ENCODE measurements around the gene SERPINB6. TPM values are rescaled to one million over a fixed set of nuclear protein-coding genes. Genes with fewer than 3 reads are reported as not detected.
A peak's percentile ranks its signal among the peaks of the same experiment; 100 is the strongest.

Gene SERPINB6
- total RNA-seq, 2 donors from 2014 or later, result 128 to 150 TPM

DNA sequence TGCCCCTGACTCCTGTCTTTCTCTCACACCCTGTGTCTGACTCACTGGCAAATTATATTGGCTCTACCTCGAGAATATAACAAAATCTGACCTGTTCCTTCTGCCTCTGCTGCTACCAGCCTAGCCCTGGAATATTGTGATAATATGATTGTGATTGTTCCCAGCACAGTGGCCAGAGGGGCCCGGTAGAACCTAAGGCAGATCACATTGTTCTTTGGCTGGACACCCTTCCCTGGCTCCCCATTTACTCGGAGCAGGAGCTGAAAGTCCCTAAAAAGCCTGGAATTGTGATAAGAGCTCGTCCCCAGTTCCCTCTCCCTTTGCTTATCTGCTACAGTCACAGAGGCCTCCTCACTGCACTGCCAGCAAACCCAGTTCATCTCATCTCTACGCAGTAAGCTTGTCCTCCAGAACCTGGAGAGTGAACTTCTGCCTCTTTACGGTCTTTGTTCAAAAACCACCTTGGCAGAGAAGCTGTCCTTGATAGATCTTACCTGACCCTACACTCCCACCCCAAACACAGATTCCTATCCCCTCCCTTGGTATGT lies 21.8 kb downstream of the SERPINB6 start:
- peaks cover 18% of the 10 kb centered on the region for H3K27me3 Mint-ChIP-seq (ENCODE audit: insufficient read depth)
- TF ChIP-seq, protein P1, sequence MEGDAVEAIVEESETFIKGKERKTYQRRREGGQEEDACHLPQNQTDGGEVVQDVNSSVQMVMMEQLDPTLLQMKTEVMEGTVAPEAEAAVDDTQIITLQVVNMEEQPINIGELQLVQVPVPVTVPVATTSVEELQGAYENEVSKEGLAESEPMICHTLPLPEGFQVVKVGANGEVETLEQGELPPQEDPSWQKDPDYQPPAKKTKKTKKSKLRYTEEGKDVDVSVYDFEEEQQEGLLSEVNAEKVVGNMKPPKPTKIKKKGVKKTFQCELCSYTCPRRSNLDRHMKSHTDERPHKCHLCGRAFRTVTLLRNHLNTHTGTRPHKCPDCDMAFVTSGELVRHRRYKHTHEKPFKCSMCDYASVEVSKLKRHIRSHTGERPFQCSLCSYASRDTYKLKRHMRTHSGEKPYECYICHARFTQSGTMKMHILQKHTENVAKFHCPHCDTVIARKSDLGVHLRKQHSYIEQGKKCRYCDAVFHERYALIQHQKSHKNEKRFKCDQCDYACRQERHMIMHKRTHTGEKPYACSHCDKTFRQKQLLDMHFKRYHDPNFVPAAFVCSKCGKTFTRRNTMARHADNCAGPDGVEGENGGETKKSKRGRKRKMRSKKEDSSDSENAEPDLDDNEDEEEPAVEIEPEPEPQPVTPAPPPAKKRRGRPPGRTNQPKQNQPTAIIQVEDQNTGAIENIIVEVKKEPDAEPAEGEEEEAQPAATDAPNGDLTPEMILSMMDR (conservative IDR thresholded peaks at IDR 0.05), result no peak
- no peaks in the 10 kb centered on the region for H3K4me1 ChIP-seq (ENCODE audit: control insufficient read depth, insufficient read depth, low read length)
- peak; percentile 17 for DNase-seq
- WGBS, 2 experiments (ENCODE audit: insufficient coverage in 1 of 2, insufficient read length in 1 of 2), result 91 to 96% methylated on average over 5 to 6 of the region's 6 CpGs
- H3K27ac Mint-ChIP-seq, result no peak overlapping the region
- H3K4me1 Mint-ChIP-seq, result peaks cover 41% of the 10 kb centered on the region
- H3K9me3 Mint-ChIP-seq, result no peaks in the 10 kb centered on the region
- no peak overlapping the region for H3K27ac ChIP-seq (ENCODE audit: low read depth, low read length)
- H3K4me3 Mint-ChIP-seq, result no peak overlapping the region
- peaks cover 31% of the 10 kb centered on the region for H3K36me3 ChIP-seq (ENCODE audit: control insufficient read depth, insufficient read depth, low read length)
- H3K36me3 Mint-ChIP-seq (ENCODE audit: low read depth), result peaks cover 65% of the 10 kb centered on the region
- H3K4me3 ChIP-seq (ENCODE audit: low read length), result no peak overlapping the region
- H3K9ac ChIP-seq (ENCODE audit: extremely low read depth, low read length, poor library complexity, severe bottlenecking), result no peak overlapping the region
- no peaks in the 10 kb centered on the region for H3K27me3 ChIP-seq (ENCODE audit: control insufficient read depth, insufficient read depth, low read length, poor library complexity, severe bottlenecking)
- no peaks in the 10 kb centered on the region for H3K9me3 ChIP-seq (ENCODE audit: control insufficient read depth, low read length)

DNA sequence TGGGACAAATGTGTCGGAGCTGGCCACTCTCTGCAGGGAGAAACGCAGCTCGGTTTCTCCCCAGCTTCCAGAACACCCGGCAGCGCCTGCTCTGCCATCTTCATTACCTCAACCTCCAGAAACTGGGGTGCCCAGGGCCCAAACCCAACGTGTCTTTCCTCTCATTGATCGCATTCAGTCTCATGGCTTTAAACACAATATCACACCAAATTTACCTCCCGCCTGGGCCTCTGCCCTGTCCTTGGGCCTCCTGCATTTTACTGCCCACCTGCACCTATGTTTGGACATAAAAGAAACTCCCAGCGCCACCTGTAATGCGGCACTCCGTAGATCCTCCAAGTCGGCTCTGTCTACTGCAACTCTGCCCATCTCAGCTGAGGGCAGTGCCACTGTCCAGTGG lies 22.2 kb downstream of the SERPINB6 start:
- H3K27me3 Mint-ChIP-seq (ENCODE audit: insufficient read depth), result peaks cover 18% of the 10 kb centered on the region
- Histone ChIP-seq H3K27me3 (ENCODE audit: control insufficient read depth, insufficient read depth, low read length, poor library complexity, severe bottlenecking) (no peaks in the 10 kb centered on the region), H3K9me3 (ENCODE audit: control insufficient read depth, low read length) (no peaks in the 10 kb centered on the region), H3K4me3 (ENCODE audit: low read length) (no peak overlapping the region), H3K36me3 (ENCODE audit: control insufficient read depth, insufficient read depth, low read length) (peaks cover 26% of the 10 kb centered on the region), H3K4me1 (ENCODE audit: control insufficient read depth, insufficient read depth, low read length) (no peaks in the 10 kb centered on the region), H3K9ac (ENCODE audit: extremely low read depth, low read length, poor library complexity, severe bottlenecking) (no peak overlapping the region), H3K27ac (ENCODE audit: low read depth, low read length) (no peak overlapping the region)
- DNase-seq, result peak; percentile 28
- TF ChIP-seq, protein P1 (conservative IDR thresholded peaks at IDR 0.05), result no peak
- WGBS, 2 experiments (ENCODE audit: insufficient coverage in 1 of 2, insufficient read length in 1 of 2), result 94 to 98% methylated on average over 9 to 12 of the region's 12 CpGs
- H3K36me3 Mint-ChIP-seq (ENCODE audit: low read depth), result peaks cover 60% of the 10 kb centered on the region
- no peak overlapping the region for H3K27ac Mint-ChIP-seq
- no peaks in the 10 kb centered on the region for H3K9me3 Mint-ChIP-seq
- H3K4me3 Mint-ChIP-seq, result no peak overlapping the region
- peaks cover 44% of the 10 kb centered on the region for H3K4me1 Mint-ChIP-seq

DNA sequence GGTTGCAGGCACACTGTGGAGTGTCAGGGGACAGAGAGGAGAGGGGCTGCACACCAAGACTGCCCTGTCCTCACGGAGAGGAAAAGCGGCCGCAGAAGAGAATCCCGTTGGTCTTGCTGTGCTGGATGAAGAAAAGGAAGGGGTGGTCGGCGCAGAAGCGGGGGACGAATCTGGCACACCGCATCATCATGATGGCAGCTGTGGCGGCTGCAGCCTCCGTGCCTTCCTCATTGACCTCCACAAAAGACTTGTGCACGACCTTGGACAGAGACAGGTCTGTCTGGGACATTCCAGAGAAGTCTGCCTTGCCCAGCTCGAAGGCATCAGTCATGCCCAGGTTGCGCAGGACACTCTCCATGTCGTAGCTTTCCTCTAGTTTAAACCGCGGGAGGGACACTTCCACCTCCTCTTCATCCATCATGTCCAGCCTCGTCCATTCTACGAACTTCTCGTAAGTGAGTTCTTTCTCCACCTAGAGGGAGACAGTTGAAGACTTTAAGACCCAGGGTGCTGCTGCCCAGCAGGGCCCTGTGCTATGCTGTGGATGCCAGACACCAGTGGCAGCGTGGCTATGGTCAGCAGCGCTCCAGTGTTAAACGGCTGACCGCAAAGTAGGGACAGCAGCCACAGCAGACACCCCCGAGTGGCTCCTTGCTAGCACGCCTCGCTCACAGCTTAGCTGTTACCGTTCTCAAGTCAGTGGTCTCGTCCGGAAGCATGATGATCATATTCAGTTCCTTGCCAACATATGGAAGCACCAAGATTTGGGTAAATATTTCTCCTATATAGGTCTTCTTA lies 22.9 kb downstream of the SERPINB6 start:
- TF ChIP-seq, protein P1 (conservative IDR thresholded peaks at IDR 0.05), result no peak
- Histone ChIP-seq H3K36me3 (ENCODE audit: control insufficient read depth, insufficient read depth, low read length) (peaks cover 23% of the 10 kb centered on the region), H3K9me3 (ENCODE audit: control insufficient read depth, low read length) (no peaks in the 10 kb centered on the region), H3K27ac (ENCODE audit: low read depth, low read length) (no peak overlapping the region), H3K4me3 (ENCODE audit: low read length) (no peak overlapping the region), H3K27me3 (ENCODE audit: control insufficient read depth, insufficient read depth, low read length, poor library complexity, severe bottlenecking) (no peaks in the 10 kb centered on the region), H3K9ac (ENCODE audit: extremely low read depth, low read length, poor library complexity, severe bottlenecking) (no peak overlapping the region), H3K4me1 (ENCODE audit: control insufficient read depth, insufficient read depth, low read length) (peaks cover under 1% of the 10 kb centered on the region)
- WGBS, 2 experiments (ENCODE audit: insufficient coverage in 1 of 2, insufficient read length in 1 of 2), result 95 to 96% methylated on average over 27 to 30 of the region's 30 CpGs
- Mint-ChIP-seq H3K9me3 (no peaks in the 10 kb centered on the region), H3K4me1 (peaks cover 49% of the 10 kb centered on the region), H3K36me3 (ENCODE audit: low read depth) (peaks cover 57% of the 10 kb centered on the region), H3K27me3 (ENCODE audit: insufficient read depth) (peaks cover 18% of the 10 kb centered on the region), H3K4me3 (no peak overlapping the region), H3K27ac (peak overlapping the region; percentile 55)
- peak; percentile 40 for DNase-seq
